ENCODE data around the gene DCXR. TPM values are rescaled to one million over a fixed set of nuclear protein-coding genes. Genes with fewer than 3 reads are reported as not detected.

Gene DCXR
- total and polyA plus RNA-seq, 2 of the 13 experiments (the other 11 are each of a cell fraction or from before 2014, with no cell fraction given): 287 to 311 TPM

DNA sequence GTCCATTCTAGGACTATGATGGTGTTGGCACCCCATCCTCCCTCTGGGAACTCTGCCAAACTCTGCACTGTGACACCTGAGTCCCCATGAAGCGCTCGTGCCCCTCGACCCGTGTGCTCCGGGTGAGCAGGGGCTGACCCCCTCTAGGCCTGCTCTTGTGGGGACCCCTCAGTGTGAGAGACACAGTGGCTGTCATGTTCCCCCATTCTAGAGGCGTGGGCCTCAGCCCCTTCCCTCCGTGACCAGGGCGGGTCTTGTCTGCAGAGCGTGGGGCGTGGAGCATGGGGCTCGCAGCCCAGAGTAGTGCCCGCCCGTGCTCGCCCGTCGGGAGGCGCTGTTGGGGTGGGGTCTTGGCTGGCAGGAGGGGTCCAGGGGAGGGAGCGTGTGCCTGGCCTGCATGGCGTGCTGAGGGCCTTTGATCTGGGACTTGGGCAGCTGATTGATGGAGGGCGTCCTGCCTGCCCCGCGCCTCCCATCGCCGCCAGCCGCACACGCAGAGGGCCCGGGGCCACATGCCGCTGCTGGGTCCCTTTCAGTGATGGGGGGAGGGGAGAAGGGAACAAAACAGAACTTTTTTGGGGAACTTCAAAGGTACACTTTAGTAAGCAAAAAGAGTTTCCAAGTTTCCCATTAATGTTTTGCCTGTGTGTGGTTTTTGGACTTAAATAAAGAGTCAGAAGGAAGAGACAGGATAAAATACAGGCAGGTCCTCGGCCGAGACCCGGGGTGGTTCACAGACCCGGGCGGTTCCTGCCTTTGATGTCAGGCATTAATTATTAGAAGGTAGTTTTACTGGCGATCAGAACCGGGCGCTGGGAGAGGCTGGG is 37.3 kb downstream of the DCXR start (continued):
- TF ChIP-seq, protein P1, sequence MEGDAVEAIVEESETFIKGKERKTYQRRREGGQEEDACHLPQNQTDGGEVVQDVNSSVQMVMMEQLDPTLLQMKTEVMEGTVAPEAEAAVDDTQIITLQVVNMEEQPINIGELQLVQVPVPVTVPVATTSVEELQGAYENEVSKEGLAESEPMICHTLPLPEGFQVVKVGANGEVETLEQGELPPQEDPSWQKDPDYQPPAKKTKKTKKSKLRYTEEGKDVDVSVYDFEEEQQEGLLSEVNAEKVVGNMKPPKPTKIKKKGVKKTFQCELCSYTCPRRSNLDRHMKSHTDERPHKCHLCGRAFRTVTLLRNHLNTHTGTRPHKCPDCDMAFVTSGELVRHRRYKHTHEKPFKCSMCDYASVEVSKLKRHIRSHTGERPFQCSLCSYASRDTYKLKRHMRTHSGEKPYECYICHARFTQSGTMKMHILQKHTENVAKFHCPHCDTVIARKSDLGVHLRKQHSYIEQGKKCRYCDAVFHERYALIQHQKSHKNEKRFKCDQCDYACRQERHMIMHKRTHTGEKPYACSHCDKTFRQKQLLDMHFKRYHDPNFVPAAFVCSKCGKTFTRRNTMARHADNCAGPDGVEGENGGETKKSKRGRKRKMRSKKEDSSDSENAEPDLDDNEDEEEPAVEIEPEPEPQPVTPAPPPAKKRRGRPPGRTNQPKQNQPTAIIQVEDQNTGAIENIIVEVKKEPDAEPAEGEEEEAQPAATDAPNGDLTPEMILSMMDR (CRISPR knock-in tag; IDR thresholded peaks at IDR 0.05): peak; percentile 89
- peak; percentile 37; the same call in 1 of the 2 replicates for TF ChIP-seq ZNF205 (CRISPR knock-in tag; IDR thresholded peaks at IDR 0.05)
- TF ChIP-seq, protein P2, sequence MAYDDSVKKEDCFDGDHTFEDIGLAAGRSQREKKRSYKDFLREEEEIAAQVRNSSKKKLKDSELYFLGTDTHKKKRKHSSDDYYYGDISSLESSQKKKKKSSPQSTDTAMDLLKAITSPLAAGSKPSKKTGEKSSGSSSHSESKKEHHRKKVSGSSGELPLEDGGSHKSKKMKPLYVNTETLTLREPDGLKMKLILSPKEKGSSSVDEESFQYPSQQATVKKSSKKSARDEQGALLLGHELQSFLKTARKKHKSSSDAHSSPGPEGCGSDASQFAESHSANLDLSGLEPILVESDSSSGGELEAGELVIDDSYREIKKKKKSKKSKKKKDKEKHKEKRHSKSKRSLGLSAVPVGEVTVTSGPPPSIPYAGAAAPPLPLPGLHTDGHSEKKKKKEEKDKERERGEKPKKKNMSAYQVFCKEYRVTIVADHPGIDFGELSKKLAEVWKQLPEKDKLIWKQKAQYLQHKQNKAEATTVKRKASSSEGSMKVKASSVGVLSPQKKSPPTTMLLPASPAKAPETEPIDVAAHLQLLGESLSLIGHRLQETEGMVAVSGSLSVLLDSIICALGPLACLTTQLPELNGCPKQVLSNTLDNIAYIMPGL (CRISPR knock-in tag; IDR thresholded peaks at IDR 0.05; ENCODE audit: borderline replicate concordance in 1 of 2, low read depth in 1 of 2): peak; percentile 36 to 77
- peak; percentile 56; the same call in 1 of the 2 replicates for TF ChIP-seq DNMT3B (CRISPR knock-in tag; conservative IDR thresholded peaks at IDR 0.05)
- 0 out of 2 replicates have a peak, but pooled peaks have one; percentile 56 for TF ChIP-seq NFATC3 (CRISPR knock-in tag; IDR thresholded peaks at IDR 0.05)
- no peak for TF ChIP-seq ZNF678 (CRISPR knock-in tag; IDR thresholded peaks at IDR 0.05)
- no peak for TF ChIP-seq MBNL3 (CRISPR knock-in tag; conservative IDR thresholded peaks at IDR 0.05)
- 0 out of 2 replicates have a peak, but pooled peaks have one; percentile 13 for TF ChIP-seq HMG20B (CRISPR knock-in tag; conservative IDR thresholded peaks at IDR 0.05)
- TF ChIP-seq POLR2G (IDR thresholded peaks at IDR 0.05; ENCODE audit: low read depth, low read length): peak; percentile 69
- TF ChIP-seq, protein P3, sequence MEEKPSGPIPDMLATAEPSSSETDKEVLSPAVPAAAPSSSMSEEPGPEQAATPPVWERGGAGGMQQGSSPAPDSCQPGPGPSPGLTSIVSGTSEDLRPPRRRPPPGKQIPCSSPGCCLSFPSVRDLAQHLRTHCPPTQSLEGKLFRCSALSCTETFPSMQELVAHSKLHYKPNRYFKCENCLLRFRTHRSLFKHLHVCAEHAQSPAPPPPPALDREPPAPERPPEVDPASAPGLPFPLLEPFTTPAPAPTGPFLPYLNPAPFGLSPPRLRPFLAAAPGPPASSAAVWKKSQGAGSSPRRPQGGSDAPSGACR (CRISPR knock-in tag; IDR thresholded peaks at IDR 0.05): peak; percentile 80
- TF ChIP-seq STAT5B (CRISPR knock-in tag; IDR thresholded peaks at IDR 0.05): peak; percentile 78; the same call in 1 of the 2 replicates
- no peak for TF ChIP-seq FOSL1 (CRISPR knock-in tag; IDR thresholded peaks at IDR 0.05; ENCODE audit: borderline replicate concordance)
- TF ChIP-seq ZNF792 (CRISPR knock-in tag; IDR thresholded peaks at IDR 0.05): no peak; the same call in 1 of the 2 replicates
- no peak for TF ChIP-seq ZNF33B (CRISPR knock-in tag; IDR thresholded peaks at IDR 0.05)
- TF ChIP-seq CHD2 (IDR thresholded peaks at IDR 0.05; ENCODE audit: low read depth, low read length): peak; percentile 4; the same call in 1 of the 2 replicates
- no peak for TF ChIP-seq WIZ (CRISPR knock-in tag; IDR thresholded peaks at IDR 0.05)
- TF ChIP-seq HNF4A (CRISPR knock-in tag; IDR thresholded peaks at IDR 0.05): peak; percentile 29
- TF ChIP-seq JARID2 (CRISPR knock-in tag; IDR thresholded peaks at IDR 0.05; ENCODE audit: insufficient replicate concordance): no peak
- TF ChIP-seq ZNF556 (CRISPR knock-in tag; IDR thresholded peaks at IDR 0.05; ENCODE audit: borderline replicate concordance): peak; percentile 18; the same call in 1 of the 2 replicates
- no peak for TF ChIP-seq SETDB1 (CRISPR knock-in tag; IDR thresholded peaks at IDR 0.05; ENCODE audit: borderline replicate concordance)
- TF ChIP-seq GZF1 (CRISPR knock-in tag; IDR thresholded peaks at IDR 0.05): peak; percentile 85; the same call in 1 of the 2 replicates
- no peak for TF ChIP-seq ZNF766 (CRISPR knock-in tag; IDR thresholded peaks at IDR 0.05; ENCODE audit: borderline replicate concordance)
- TF ChIP-seq ZNF510 (CRISPR knock-in tag; IDR thresholded peaks at IDR 0.05; ENCODE audit: low read depth): no peak
- peak; percentile 85 for TF ChIP-seq HDAC1 (CRISPR knock-in tag; IDR thresholded peaks at IDR 0.05)
- TF ChIP-seq ZNF121 (CRISPR knock-in tag; IDR thresholded peaks at IDR 0.05): peak; percentile 48; the same call in 1 of the 2 replicates
- no peak for TF ChIP-seq ZNF713 (CRISPR knock-in tag; IDR thresholded peaks at IDR 0.05)
- TF ChIP-seq ATM (IDR thresholded peaks at IDR 0.05; ENCODE audit: borderline replicate concordance): no peak
- TF ChIP-seq ZNF878 (CRISPR knock-in tag; IDR thresholded peaks at IDR 0.05): no peak; the same call in 1 of the 2 replicates
